GM12892 (cell line): Measurements from ENCODE around the gene PEAK3.

Source experiments
- POLR2A ChIP-seq: IDR thresholded peaks from 2 replicates; pipeline ENCODE4 v1.6.1; 2011; ENCODE audit warnings: low read depth, low read length, control low read depth
- POLR2AphosphoS5 ChIP-seq: IDR thresholded peaks from 2 replicates; pipeline ENCODE4 v1.6.1; 2011; ENCODE audit warnings: low read depth, low read length, control low read depth

DNA sequence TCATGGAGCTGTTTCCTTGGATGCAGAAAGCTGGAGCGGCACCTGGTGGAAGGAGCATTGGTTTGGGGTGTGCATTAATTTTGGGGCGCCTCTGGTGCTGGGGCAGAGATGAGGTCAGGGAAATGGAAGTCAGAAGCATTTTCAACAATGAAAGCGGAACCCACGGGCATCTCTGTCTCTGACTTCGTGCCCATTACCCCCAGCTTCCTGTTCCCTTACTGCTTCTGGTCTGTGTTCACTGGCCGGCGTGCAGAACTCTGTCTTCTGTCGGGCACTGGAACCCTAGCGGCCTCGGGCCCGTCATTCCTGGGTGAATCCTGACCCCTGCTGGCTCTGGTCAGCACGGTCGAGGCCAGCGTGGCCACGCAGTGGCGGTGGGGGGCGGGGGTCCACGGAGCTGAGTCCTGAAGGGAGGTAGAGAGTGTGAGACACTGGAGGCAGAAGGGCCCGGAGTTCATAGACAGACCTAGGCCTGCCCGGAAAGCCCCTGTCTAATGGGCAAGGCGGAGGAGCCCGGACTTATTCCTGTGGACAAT, 33.9 kb upstream of the PEAK3 start:
- TF ChIP-seq POLR2A (no peak), POLR2AphosphoS5 (no peak)
